GM19025 (cell line): ENCODE data around the gene HAND1.

Source experiments
- ATAC-seq: cut with Tn5 transposase; IDR thresholded peaks from one replicate; pipeline ENCODE4 v1.9.1; 2021; ENCODE audit warnings: mild to moderate bottlenecking, low read depth, moderate library complexity; ENCODE audit not compliant: unreplicated experiment

The HAND1 gene

GRCh38 chr5:154479944-154480750 lies 2.1 kb upstream of the HAND1 start:
- peak; percentile 51 for ATAC-seq

- no peak for ATAC-seq
Measured at GRCh38 chr5:154479160-154479943, 1.3 kb upstream of the HAND1 start.

- ATAC-seq, result no peak
Measured at GRCh38 chr5:154478752-154479159, 729 bp upstream of the HAND1 start.

GRCh38 chr5:154477382-154478223 lies 424 bp downstream of the HAND1 start:
- no peak for ATAC-seq

GRCh38 chr5:154476354-154477205 lies 1.4 kb downstream of the HAND1 start:
- no peak for ATAC-seq

- ATAC-seq, result no peak
Measured at GRCh38 chr5:154475591-154476353, 2.3 kb downstream of the HAND1 start.

GRCh38 chr5:154474396-154475334 lies 3.4 kb downstream of the HAND1 start:
- ATAC-seq, result no peak

GRCh38 chr5:154473581-154474283 lies 4.3 kb downstream of the HAND1 start:
- no peak for ATAC-seq

- no peak for ATAC-seq
Measured at GRCh38 chr5:154472871-154473580, 5.0 kb downstream of the HAND1 start.

- no peak for ATAC-seq
Measured at GRCh38 chr5:154470947-154471870, 6.8 kb downstream of the HAND1 start.

GRCh38 chr5:154470137-154470536 lies 7.9 kb downstream of the HAND1 start:
- no peak for ATAC-seq

GRCh38 chr5:154467655-154468354 lies 10.2 kb downstream of the HAND1 start:
- peak; percentile 90 for ATAC-seq

- ATAC-seq, result no peak
Measured at GRCh38 chr5:154466671-154467070, 11.4 kb downstream of the HAND1 start.

GRCh38 chr5:154466147-154466546 lies 11.9 kb downstream of the HAND1 start:
- no peak for ATAC-seq

- no peak for ATAC-seq
Measured at GRCh38 chr5:154465169-154465568, 12.9 kb downstream of the HAND1 start.
